Mesodermal cell (in vitro differentiated cells): ENCODE measurements around the gene ARL5C.
"Not testable (repeated sequence)": the region's sequence is repeated elsewhere in the genome, so short reads cannot be mapped to it uniquely, and the experiment has no call there.

Experiments
- H3K27ac ChIP-seq: 2 replicates; pipeline ENCODE4 v1.7.0; 2013; ENCODE audit warnings: mild to moderate bottlenecking, low read depth, low read length, moderate library complexity; ENCODE audit not compliant: severe bottlenecking
- H3K36me3 ChIP-seq: 2 replicates; pipeline ENCODE4 v1.7.1; 2013; ENCODE audit warnings: mild to moderate bottlenecking, low read length, moderate library complexity; ENCODE audit not compliant: control insufficient read depth, insufficient read depth
- H3K4me1 ChIP-seq: one replicate; pipeline ENCODE4 v1.7.1; 2013; ENCODE audit warnings: mild to moderate bottlenecking, low read length; ENCODE audit not compliant: insufficient read depth, control insufficient read depth, poor library complexity, severe bottlenecking
- H3K4me3 ChIP-seq: 2 replicates; pipeline ENCODE4 v1.7.0; 2013; ENCODE audit warnings: low read length, control low read depth, mild to moderate bottlenecking; ENCODE audit not compliant: insufficient read depth, poor library complexity, severe bottlenecking; ENCODE audit errors: extremely low read depth
- H3K9me3 ChIP-seq: 2 replicates; pipeline ENCODE4 v1.7.1; 2013; ENCODE audit warnings: mild to moderate bottlenecking, low read length, moderate library complexity; ENCODE audit not compliant: control insufficient read depth
- WGBS, 2 experiments: methylation state at CpG; one replicate each; pipeline ENCODE4 v1.1.5; 2013; ENCODE audit warnings: missing lambda C conversion rate in 2 of 2; ENCODE audit not compliant: insufficient coverage in 2 of 2; 5-methylcytosine and 5-hydroxymethylcytosine counted together

ARL5C gene

GRCh38 chr17:39122991-39123390 is 43.0 kb downstream of the ARL5C start:
- Histone ChIP-seq H3K36me3 (no peaks in the 10 kb centered on the region), H3K4me3 (no peak overlapping the region), H3K27ac (no peak overlapping the region), H3K9me3 (no peaks in the 10 kb centered on the region), H3K4me1 (no peaks in the 10 kb centered on the region)
- WGBS, 2 experiments = 93 to 95% methylated on average over 5 to 6 of the region's 7 CpGs

GRCh38 chr17:39121919-39122318 is 44.0 kb downstream of the ARL5C start:
- H3K9me3 ChIP-seq, H3K36me3 ChIP-seq: not testable (repeated sequence)
- 92 to 96% methylated on average over 4 to 7 of the region's 10 CpGs for WGBS, 2 experiments

GRCh38 chr17:39118674-39119419 is 47.1 kb downstream of the ARL5C start:
- 100% methylated on average over 2 to 3 of the region's 5 CpGs for WGBS, 2 experiments
- no peak overlapping the region for H3K4me3 ChIP-seq

More at GRCh38 chr17:39121919-39122318, 44.0 kb downstream of the ARL5C start:
- not testable (repeated sequence) for H3K4me3 ChIP-seq, H3K4me1 ChIP-seq, H3K27ac ChIP-seq

GRCh38 chr17:39116224-39116623 is 49.7 kb downstream of the ARL5C start:
- Histone ChIP-seq H3K4me3 (no peak overlapping the region), H3K9me3 (no peaks in the 10 kb centered on the region), H3K4me1 (peaks cover 5% of the 10 kb centered on the region), H3K36me3 (no peaks in the 10 kb centered on the region), H3K27ac (no peak overlapping the region)
- 94 to 96% methylated on average over 3 of the region's 3 CpGs for WGBS, 2 experiments

More at GRCh38 chr17:39118674-39119419, 47.1 kb downstream of the ARL5C start:
- Histone ChIP-seq H3K27ac (no peak overlapping the region), H3K4me1 (peaks cover 5% of the 10 kb centered on the region), H3K9me3 (no peaks in the 10 kb centered on the region), H3K36me3 (no peaks in the 10 kb centered on the region)

- 80 to 87% methylated on average over 5 of the region's 5 CpGs for WGBS, 2 experiments
- H3K4me3 ChIP-seq = no peak overlapping the region
- no peaks in the 10 kb centered on the region for H3K9me3 ChIP-seq
- no peaks in the 10 kb centered on the region for H3K36me3 ChIP-seq
- H3K4me1 ChIP-seq = peaks cover 5% of the 10 kb centered on the region
- no peak overlapping the region for H3K27ac ChIP-seq
Observed at GRCh38 chr17:39115135-39115534, 50.8 kb downstream of the ARL5C start.

GRCh38 chr17:39114723-39115122 is 51.2 kb downstream of the ARL5C start:
- Histone ChIP-seq H3K36me3 (no peaks in the 10 kb centered on the region), H3K4me3 (no peak overlapping the region), H3K9me3 (no peaks in the 10 kb centered on the region), H3K27ac (no peak overlapping the region), H3K4me1 (peaks cover 5% of the 10 kb centered on the region)
- WGBS, 2 experiments = 90 to 95% methylated on average over 14 of the region's 14 CpGs

GRCh38 chr17:39113871-39114270 is 52.1 kb downstream of the ARL5C start:
- 85 to 94% methylated on average over 2 of the region's 2 CpGs for WGBS, 2 experiments
- peaks cover 5% of the 10 kb centered on the region for H3K4me1 ChIP-seq
- no peak overlapping the region for H3K27ac ChIP-seq
- no peaks in the 10 kb centered on the region for H3K9me3 ChIP-seq
- no peak overlapping the region for H3K4me3 ChIP-seq
- no peaks in the 10 kb centered on the region for H3K36me3 ChIP-seq

GRCh38 chr17:39110435-39111136 is 55.4 kb downstream of the ARL5C start:
- Histone ChIP-seq H3K4me3 (no peak overlapping the region), H3K27ac (no peak overlapping the region), H3K9me3 (no peaks in the 10 kb centered on the region), H3K4me1 (peaks cover 5% of the 10 kb centered on the region), H3K36me3 (no peaks in the 10 kb centered on the region)
- 81 to 90% methylated on average over 14 to 18 of the region's 19 CpGs for WGBS, 2 experiments

GRCh38 chr17:39108461-39109375 is 57.2 kb downstream of the ARL5C start:
- H3K27ac ChIP-seq = no peak overlapping the region
- H3K4me3 ChIP-seq = no peak overlapping the region
- no peaks in the 10 kb centered on the region for H3K36me3 ChIP-seq
- peaks cover 3% of the 10 kb centered on the region for H3K4me1 ChIP-seq
- no peaks in the 10 kb centered on the region for H3K9me3 ChIP-seq
- 86 to 88% methylated on average over 22 to 23 of the region's 23 CpGs for WGBS, 2 experiments

- peaks cover 3% of the 10 kb centered on the region for H3K4me1 ChIP-seq
- H3K9me3 ChIP-seq = no peaks in the 10 kb centered on the region
- WGBS, 2 experiments = 90% methylated on average over 8 of the region's 8 CpGs
- H3K36me3 ChIP-seq = no peaks in the 10 kb centered on the region
- H3K4me3 ChIP-seq = no peak overlapping the region
- H3K27ac ChIP-seq = no peak overlapping the region
Observed at GRCh38 chr17:39107973-39108372, 58.0 kb downstream of the ARL5C start.
